CD4-positive, alpha-beta T cell treated with Interleukin-12 subunit alpha and Interleukin-12 subunit beta, for 1 hour (primary cell): ENCODE results near the gene WDR62.

Experiments
- DNase-seq: peaks from one replicate; pipeline ENCODE4 v3.0.0-alpha.2; 2020

Gene WDR62

DNA sequence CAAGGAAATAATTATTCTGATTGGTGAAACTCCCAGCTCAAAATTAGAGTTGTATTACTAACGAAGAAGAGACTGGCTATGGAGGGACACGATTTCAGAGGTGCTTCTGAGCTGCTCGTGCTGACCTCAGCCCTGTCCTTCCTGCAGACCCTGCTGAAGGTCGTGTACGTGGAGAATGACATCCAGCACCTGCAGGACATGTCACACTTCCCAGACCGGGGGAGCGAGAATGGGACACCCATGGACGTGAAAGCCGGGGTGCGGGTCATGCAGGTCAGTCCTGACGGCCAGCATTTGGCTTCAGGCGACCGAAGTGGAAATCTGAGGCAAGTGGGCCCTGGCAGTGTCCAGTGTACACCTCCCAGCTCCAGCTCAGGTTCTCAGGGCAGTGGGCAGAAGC is 28.2 kb downstream of the WDR62 start:
- no peak for DNase-seq

DNA sequence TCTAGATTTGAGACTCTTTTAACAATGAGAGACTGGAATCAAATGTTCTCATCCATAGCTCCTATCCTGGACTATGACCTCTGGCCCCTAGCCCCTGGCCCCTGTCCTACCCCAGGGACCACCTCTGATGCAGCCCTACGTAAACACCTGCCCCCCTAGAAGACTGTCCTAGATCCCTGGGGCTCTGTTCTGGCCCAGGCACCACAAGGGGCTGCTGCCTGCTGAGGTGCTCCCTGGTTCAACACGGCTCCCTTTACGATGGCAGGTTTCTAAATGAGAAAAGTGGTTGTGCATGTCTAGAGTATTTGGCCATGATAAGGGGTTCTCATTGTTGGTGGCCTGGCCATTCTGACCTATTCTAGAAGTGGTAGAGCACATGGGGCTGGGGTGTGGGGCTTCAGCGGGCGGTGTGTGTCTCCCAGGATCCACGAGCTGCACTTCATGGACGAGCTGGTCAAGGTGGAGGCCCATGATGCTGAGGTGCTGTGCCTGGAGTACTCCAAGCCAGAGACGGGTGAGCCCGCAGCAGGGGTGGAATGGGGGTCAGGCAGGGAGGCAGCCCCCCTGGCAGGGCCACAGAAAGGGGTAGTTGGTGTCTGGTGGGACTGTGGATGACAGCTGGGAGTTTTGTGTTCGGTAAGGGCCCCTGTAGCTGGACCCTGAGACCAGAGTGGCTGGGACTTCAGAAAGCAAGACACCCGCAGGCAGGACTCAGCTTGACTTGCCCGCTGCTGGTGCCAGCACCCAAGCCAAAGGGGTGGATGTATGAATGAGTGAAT is 29.7 kb downstream of the WDR62 start:
- DNase-seq = no peak

DNA sequence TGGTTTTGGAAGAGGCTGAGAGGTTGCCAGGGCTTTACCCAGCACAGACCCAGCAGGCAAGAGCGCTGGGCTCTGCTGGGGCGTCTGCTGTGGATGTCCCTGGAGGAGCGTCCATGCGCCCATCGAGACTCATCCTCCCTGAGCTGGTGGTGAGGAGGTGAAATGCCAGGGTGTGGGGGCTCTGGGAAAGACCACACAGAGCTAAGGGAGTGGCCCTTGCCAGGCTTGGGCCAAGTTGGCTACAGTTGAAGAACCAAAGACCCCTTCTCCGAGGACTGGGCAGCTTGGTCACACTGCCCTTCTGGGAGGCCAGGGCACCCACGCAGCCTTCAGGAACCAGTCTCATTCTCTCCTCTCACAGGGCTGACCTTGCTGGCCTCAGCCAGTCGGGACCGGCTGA is 31.6 kb downstream of the WDR62 start:
- no peak for DNase-seq

DNA sequence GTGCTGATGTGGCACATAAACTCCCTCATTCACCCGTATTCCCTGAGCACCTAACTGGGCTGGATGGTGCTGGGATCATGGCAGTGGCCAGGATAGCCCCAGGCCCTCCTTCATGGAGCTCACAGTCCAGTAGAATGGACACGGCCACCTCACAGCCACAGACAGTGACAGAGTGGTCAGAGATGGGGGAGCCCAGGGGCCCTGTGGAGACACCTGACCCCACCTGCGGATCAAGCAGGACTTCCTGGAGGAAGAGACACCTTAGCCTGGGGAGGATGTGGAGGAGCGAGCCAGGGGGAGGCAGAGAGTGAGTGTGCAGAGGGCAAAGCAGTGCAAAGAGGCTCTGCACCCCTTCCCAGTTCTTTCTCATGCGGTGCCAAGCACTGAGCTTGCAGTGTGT is 35.1 kb downstream of the WDR62 start:
- no peak for DNase-seq

DNA sequence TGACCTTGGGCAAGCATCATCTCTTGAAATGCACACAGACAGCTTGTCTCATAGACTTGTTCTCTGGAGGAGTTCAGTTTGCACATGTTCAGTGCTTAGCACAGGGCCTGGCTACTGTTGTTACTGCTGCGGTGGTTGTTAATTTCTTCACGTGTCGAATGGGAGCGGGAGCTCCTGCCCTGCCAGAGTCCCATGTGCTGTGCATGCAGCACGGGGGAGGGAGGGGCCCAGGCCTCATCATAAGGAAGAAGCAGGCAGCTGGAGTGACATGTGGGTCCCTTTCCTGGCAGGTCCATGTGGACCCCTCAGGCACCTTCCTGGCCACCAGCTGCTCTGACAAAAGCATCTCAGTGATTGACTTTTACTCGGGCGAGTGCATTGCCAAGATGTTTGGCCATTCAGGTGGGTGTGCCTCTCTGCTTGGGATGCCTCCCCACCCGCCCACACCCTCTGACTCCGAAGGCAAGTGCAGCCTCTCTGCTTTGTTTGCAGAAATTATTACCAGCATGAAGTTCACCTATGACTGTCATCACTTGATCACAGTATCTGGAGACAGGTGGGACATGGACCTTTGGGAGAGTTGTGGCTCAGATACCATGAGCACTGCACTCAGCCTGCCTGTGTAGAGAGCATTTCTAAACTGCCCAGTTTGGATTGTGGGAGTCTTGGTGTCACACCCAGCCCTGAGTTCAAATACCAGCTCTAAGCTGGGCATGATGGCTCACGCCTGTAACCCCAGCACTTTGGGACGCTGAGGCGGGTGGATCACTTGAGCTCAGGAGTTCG is 36.4 kb downstream of the WDR62 start:
- no peak for DNase-seq

DNA sequence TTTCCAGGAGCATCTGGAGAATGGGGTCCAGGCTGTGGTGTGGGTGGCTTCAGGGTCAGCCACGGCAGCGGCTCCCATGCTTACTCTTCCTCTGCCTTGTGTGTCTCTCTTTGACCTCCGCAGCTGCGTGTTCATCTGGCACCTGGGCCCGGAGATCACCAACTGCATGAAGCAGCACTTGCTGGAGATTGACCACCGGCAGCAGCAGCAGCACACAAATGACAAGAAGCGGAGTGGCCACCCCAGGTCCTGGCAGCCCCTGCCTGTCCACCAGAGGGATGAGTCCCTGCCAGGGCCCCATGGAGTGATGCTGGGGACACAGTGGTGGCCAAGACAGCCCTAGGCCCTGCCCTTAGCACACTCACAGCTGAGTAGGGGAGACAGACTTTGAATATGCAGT is 37.9 kb downstream of the WDR62 start:
- no peak for DNase-seq

DNA sequence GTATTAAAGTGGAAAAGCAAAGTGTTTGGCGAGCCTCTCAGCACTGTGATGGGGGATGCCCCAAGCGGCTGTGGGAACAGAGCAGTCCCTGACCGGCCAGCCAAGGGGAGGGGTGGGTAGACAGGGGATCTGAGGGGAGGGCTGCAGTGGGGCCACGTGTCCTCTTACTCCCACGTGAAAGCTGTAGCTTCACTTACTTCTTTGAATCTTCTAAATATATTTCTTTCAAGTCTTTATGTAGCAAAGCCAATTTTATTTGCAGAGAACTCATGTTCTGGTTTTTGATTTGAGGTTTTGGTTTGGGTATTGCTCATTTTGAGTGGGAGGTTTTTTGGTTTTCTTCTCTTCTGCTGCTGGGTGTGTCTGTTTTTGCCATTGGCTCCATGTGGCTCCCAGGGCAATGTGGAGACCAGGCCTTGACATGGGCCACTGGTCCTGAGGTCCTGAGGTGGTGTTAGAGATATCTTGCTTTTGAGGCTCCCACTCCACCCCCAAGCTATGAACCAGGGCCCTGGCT is 38.5 kb downstream of the WDR62 start:
- no peak for DNase-seq

DNA sequence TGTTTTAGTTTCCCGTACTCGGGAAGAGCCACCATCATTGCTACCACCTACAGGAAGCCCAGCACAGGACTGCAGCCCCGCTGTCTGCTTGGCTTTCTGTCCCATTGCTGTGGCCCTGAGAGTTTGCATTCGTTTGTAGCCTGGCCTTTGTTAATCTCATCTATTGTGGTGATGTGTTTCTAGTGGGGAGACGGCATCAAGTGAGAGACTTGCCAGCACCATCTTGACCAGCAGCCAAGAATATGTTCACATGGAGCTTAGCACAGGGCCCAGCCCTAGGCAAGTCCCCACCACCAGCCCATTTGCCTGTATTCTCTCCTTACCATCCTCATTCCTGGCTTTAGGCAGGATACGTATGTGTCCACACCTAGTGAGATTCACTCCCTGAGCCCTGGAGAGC is 39.0 kb downstream of the WDR62 start:
- DNase-seq = no peak

DNA sequence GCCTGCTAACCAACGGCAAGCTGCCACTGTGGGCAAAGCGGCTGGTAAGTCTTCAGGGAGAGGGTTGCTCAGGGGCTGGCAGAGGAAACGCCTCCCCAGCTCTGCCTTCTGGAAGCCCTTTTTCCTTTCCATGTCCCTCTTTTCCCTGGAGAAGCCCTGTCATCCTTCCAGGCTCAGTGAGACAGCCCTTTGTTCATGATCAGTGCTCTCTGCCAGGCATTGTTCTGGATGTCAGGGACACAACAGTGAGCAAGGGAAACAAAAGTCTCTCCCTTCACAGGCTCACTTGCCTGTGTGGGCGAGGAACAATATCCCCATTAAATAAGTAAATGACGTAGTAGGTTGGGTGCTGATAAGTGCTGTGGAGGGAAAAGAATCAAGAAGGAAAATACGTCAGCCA is 42.3 kb downstream of the WDR62 start:
- DNase-seq = no peak

DNA sequence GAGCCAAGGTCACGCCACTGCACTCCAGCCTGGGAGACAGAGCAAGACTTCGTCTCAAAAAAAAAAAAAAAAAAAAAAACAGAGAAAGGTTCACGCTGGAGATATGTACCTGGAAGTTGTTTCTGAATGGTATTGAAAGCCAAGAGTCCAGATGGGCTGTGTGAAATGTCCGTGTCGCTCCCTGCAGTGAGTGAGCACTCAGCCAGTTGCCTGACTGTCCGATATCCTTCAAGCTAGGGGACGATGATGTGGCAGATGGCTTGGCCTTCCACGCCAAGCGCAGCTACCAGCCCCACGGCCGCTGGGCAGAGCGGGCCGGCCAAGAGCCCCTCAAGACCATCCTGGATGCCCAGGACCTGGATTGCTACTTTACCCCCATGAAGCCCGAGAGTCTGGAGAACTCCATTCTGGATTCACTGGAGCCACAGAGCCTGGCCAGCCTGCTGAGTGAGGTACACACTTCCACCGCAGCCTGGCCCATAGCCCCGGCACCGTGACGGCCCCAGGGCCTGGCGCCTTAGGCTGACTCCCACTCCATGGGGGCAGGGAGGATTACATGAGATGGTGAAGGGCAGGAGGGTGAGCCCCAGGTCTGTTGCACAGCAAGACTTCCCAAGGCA is 44.6 kb downstream of the WDR62 start:
- DNase-seq = no peak

DNA sequence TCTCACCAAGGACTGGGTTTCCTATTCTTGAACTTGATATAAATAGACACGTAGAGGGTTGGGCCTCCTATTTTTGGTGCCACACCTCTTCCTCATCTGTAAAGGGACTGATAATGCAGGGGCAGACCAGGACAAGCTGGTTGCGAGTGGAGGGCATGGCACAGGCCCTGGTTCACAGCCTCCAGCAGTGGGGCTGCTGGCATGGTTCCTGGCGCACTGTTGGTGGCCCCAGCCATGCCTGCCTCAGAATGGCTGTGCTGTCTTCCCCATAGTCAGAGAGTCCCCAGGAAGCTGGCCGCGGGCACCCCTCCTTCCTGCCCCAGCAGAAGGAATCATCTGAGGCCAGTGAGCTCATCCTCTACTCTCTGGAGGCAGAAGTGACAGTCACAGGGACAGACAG is 45.8 kb downstream of the WDR62 start:
- no peak for DNase-seq

DNA sequence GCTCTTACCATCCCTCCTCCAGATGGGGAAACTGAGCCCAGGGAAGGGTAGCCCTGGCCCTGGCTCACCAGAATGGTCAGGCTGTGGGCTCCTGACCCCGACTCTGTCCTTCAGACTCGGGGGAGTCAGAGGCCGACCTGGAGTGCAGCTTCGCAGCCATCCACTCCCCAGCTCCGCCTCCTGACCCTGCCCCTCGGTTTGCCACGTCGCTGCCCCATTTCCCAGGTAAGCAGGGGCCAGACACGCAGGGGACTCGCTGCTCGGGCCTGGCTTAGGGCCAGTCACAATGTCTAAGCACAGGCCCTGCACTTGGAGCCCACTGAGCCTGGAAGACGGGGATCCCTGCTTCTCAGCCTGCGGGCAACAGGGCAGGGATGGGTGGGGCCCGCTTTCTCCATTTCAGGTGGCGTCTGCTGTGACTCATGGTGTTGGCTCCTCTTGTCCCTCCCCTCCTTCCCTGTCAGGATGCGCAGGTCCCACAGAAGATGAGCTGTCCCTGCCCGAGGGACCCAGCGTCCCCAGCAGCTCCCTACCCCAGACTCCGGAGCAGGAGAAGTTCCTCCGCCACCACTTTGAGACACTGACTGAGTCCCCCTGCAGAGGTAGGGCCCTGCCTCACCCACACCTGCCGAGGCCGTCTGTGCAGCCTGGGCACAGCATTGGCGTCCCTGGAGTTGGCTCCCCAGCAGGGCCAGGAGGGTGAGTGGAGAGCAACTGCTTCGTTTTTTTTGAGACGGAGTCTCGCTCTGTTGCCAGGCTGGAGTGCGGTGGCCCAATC is 47.0 kb downstream of the WDR62 start:
- DNase-seq = no peak

DNA sequence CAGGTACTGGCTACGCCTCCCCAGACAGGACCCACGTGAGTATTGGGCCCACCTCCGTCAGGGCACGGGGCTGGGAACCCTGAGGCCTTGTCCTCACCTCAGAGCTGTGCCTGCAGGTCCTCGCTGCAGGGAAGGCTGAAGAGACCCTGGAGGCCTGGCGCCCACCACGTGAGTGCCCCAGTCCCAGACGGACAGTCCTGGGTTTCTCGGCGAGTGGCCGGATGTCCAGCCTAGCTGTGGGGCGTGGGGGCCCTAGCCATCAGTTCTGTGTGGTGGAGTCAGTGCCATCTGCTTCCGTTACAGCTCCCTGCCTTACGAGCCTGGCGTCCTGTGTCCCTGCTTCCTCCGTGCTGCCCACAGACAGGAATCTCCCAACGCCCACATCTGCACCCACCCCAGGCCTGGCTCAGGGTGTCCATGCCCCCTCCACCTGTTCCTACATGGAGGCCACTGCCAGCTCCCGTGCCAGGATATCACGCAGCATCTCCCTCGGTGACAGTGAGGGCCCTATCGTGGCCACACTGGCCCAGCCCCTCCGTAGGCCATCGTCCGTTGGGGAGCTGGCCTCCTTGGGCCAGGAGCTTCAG is 48.4 kb downstream of the WDR62 start:
- no peak for DNase-seq

DNA sequence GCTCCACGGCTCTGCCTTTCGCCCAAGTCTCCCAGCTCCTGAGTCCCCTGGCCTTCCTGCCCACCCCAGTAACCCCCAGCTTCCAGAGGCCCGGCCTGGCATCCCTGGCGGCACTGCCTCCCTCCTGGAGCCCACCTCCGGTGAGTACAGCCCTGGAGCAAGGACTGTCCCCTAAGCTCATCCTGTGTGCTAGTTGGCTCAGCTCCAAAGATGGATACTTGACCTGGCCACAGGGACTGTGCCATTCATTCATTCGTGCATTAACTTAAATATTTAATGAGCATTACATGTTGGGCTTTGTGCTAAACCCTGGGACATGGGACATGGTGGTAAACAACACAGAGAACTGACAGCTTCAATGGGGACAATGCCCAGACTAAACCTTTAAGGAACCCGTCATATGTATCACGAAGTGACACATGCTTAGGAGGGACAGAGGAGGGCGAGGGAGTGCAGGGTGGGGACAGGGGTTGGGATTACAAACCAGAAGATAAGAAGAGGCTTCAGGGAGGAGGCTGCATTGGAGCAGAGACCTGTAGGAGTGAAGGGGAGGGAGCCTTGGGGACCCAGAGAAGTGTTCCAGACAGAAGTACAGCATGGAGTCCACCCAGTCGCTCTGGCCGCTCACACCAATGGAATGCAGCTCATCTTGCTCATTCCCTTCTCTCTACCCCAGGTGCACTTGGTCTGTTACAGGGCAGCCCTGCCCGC is 49.3 kb downstream of the WDR62 start:
- no peak for DNase-seq

DNA sequence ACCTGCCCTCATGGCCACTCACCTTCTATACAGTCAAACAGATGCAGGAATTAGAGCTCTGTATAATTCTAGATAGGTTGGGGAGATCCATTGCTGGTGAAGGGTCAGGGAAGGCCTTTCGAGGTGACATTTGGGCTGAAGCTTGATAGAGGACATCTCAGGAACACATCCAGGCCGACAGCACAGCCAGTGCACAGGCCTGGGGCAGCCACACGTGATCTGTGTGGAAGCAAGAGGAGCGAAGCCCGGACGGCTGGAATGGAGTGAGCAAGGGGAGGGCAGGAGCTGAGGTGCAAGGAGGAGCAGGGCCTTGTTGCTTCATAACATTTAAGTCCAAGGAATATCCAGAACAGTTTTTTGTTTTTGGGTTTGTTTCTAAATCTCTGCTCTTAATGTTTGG is 51.7 kb downstream of the WDR62 start:
- DNase-seq = no peak

DNA sequence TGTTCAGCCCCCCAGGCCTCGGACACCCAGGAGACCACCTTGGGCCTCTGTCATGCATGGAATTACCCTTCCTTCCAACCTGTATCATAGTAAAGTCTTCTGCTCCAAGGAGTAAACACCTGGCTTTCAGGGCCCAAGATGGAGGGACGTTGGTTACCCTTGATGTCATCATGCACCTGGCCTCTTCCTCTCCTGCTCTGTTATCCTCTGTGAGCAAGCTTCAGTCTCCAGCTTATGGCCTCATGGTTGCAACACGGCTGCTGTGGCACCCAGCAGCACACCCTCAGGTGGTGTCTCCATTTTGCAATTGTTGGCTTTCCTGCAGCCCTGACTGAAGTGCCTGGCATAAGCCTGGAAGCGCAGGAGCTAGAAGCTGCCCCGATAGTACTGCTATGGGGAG is 52.3 kb downstream of the WDR62 start:
- DNase-seq = no peak

DNA sequence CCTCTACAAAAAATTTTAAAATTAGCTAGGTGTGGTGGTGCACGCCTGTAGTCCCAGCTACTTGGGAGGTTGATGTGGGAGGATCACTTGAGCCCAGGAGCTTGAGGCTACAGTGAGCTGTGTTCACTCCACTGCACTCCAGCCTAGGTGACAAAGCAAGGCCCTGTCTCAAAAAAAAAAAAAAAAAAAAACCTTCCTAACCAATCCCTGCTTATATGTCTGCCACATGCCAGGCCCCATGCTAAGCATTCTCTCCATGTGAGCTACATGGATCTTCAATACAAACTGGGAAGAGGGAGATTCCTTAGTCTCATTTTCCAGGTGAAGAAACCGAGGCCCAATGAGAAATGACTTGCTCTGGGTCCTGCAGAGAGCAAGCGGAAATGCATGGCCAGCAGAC is 54.0 kb downstream of the WDR62 start:
- DNase-seq = no peak

DNA sequence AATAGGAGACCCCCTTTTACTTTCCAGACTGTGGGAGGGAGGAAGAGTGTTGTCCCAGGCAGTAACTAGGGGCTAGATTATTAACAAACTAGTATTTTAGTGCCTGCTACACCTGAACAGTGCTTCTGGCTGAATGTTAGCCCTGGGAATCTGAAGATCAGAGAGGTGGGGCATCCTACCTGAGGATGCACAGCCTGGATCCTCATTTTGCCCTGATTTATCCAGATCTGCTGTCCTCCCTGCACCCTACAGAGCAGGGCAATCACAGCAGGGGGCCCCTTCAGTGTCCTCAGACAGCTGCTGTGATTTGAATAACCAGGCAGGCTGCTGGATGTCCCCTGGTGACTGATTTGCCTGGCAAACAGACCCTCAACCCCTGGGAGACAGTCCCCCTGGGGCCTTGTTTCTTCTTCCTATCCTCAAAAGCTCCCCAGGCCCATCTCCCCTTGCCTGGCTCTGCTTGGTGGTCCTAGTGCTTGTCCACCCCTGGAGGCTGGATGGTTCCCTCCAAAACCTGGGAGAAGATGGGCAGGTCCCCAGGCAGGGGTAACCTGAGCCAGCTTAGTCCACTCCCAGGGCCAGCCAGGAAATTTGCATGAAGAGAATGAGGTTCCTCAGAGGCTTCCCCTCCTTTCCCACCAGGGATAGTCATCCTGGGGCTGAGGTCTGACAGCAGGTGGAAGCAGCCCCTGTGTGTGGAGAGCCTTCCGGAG is 55.9 kb downstream of the WDR62 start, which contains the start of gene OVOL3:
OVOL3 (plus strand) TSS at position 657 of the 713 bp plus-strand sequence. CDS start 60 bp downstream, outside the sequence.
- DNase-seq = no peak

DNA sequence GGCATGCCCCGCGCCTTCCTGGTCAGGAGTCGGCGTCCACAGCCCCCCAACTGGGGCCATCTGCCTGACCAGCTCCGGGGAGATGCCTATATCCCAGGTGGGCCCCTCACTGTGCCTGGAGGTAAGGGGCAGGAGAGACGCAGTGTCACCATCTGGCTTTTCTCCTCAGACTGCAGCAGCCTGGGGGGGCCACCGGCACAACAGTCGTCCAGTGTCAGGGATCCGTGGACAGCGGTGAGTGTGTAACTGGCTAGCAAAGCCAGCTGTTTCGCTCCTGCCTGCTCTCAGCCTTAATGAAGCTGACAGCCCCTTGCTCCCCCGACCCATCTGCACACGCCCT is 56.5 kb downstream of the WDR62 start:
- DNase-seq = no peak

DNA sequence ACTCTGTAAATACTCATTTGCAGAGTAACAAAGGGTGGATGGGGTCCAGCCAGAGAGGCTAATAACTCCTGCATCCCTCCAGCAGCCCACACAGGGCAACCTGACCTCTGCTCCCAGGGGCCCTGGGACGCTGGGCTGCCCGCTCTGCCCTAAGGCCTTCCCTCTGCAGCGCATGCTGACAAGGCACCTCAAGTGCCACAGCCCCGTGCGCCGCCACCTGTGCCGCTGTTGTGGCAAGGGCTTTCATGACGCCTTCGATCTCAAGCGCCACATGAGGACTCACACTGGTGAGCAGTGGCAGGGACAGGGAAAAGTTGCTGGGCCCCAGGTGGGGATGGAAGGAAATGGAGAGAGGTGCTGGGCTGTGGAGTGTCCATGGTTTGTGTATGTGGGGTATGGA is 58.0 kb downstream of the WDR62 start:
- DNase-seq = no peak

DNA sequence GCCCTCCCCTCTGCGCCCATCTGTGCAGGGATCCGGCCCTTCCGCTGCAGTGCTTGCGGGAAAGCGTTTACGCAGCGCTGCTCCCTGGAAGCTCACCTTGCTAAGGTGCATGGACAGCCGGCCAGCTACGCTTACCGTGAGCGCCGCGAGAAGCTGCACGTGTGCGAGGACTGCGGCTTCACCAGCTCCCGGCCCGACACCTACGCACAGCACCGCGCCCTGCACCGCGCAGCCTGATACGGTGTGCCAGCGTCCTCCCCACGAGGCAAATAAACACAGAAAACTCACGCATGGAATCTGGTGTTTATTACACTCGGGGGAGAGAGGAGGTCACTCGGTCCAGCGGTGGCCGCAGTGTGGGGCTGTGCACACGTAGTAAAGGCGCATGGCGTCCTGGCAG is 58.7 kb downstream of the WDR62 start:
- DNase-seq = no peak
